HEK293 (cell line): ENCODE results near the gene EFEMP1.

Experiments
- CTCF ChIA-PET: fragments of 350-600 bp; formaldehyde crosslinking; extraction: SDS; loops from one replicate; lab custom pipeline; 2021; ENCODE audit warnings: antibody characterized with exemption; lab: Yijun Ruan, JAX
- POLR2A ChIA-PET: fragments of 300-600 bp; formaldehyde crosslinking; extraction: SDS; loops from one replicate; lab custom pipeline; 2020; ENCODE audit warnings: antibody characterized with exemption, inconsistent platforms; lab: Yijun Ruan, JAX
- H3K27ac ChIP-seq: fragments of 200-500 bp; sonication (Bioruptor generic); 2 replicates; pipeline ENCODE4 v1.5.1; 2014; ENCODE audit warnings: low read depth, low read length, control low read depth, inconsistent platforms; ENCODE audit errors: extremely low read depth
- H3K36me3 ChIP-seq, 2 experiments: fragments of 200-500 bp in 1 of 2; sonication (Bioruptor generic) in 1 of 2; 1 replicate in 1 of 2; 2 replicates in 1 of 2; pipeline ENCODE4 v1.5.1; 2014 to 2017; ENCODE audit warnings: inconsistent platforms in 2 of 2, low read length in 2 of 2; ENCODE audit not compliant: control insufficient read depth in 2 of 2, insufficient read depth in 1 of 2
- H3K4me1 ChIP-seq: fragments of 200-500 bp; sonication (Bioruptor generic); 2 replicates; pipeline ENCODE4 v1.5.1; 2014; ENCODE audit warnings: mild to moderate bottlenecking, low read length, inconsistent platforms; ENCODE audit not compliant: control insufficient read depth, insufficient read depth
- H3K4me3 ChIP-seq: 2 replicates; pipeline ENCODE4 v1.5.1; 2011; ENCODE audit warnings: low read depth, mild to moderate bottlenecking, control low read depth, low read length, moderate library complexity
- H3K9me3 ChIP-seq: fragments of 200-500 bp; sonication (Bioruptor generic); 2 replicates; pipeline ENCODE4 v1.5.1; 2014; ENCODE audit warnings: low read depth, low read length, inconsistent platforms; ENCODE audit not compliant: control insufficient read depth, insufficient read depth
- CTCF ChIP-seq: fragments of 450-650 bp; formaldehyde crosslinking; IDR thresholded peaks from 2 replicates; pipeline ENCODE4 v1.5.1; 2016; ENCODE audit warnings: missing biosample characterization, missing genetic modification characterization
- GLI4 ChIP-seq: fragments of 450-650 bp; formaldehyde crosslinking; IDR thresholded peaks from 2 replicates; pipeline ENCODE4 v1.5.1; 2016; ENCODE audit warnings: missing biosample characterization, missing genetic modification characterization
- KLF16 ChIP-seq: fragments of 450-650 bp; formaldehyde crosslinking; IDR thresholded peaks from 2 replicates; pipeline ENCODE4 v1.5.1; 2017; ENCODE audit warnings: missing biosample characterization, missing genetic modification characterization
- KLF8 ChIP-seq: fragments of 450-650 bp; formaldehyde crosslinking; IDR thresholded peaks from 2 replicates; pipeline ENCODE4 v1.5.1; 2016; ENCODE audit warnings: missing biosample characterization, missing genetic modification characterization
- KLF9 ChIP-seq: fragments of 450-650 bp; formaldehyde crosslinking; IDR thresholded peaks from 2 replicates; pipeline ENCODE4 v1.5.1; 2016; ENCODE audit warnings: missing biosample characterization, missing genetic modification characterization, low read depth
- PRDM10 ChIP-seq: fragments of 450-650 bp; formaldehyde crosslinking; IDR thresholded peaks from 2 replicates; pipeline ENCODE4 v1.5.1; 2016; ENCODE audit warnings: missing biosample characterization, missing genetic modification characterization
- WT1 ChIP-seq: fragments of 450-650 bp; formaldehyde crosslinking; IDR thresholded peaks from 2 replicates; pipeline ENCODE4 v1.5.1; 2016; ENCODE audit warnings: missing biosample characterization, missing genetic modification characterization
- ZBTB17 ChIP-seq: fragments of 450-650 bp; formaldehyde crosslinking; IDR thresholded peaks from 2 replicates; pipeline ENCODE4 v1.5.1; 2016; ENCODE audit warnings: missing biosample characterization, missing genetic modification characterization
- ZFP41 ChIP-seq: fragments of 450-650 bp; formaldehyde crosslinking; IDR thresholded peaks from 2 replicates; pipeline ENCODE4 v1.5.1; 2016; ENCODE audit warnings: missing biosample characterization, missing genetic modification characterization, borderline replicate concordance
- ZNF24 ChIP-seq: fragments of 450-650 bp; formaldehyde crosslinking; IDR thresholded peaks from 2 replicates; pipeline ENCODE4 v1.5.1; 2016; ENCODE audit warnings: missing biosample characterization, missing genetic modification characterization
- ZNF341 ChIP-seq: fragments of 450-650 bp; formaldehyde crosslinking; IDR thresholded peaks from 2 replicates; pipeline ENCODE4; 2016; ENCODE audit warnings: low read depth, missing biosample characterization, missing genetic modification characterization
- ZNF366 ChIP-seq: fragments of 450-650 bp; formaldehyde crosslinking; conservative IDR thresholded peaks from 2 replicates; pipeline ENCODE4 v1.5.1; 2016; ENCODE audit warnings: missing biosample characterization, missing genetic modification characterization
- ZNF596 ChIP-seq: fragments of 450-650 bp; IDR thresholded peaks from 2 replicates; pipeline ENCODE4 v1.5.0; 2018; ENCODE audit warnings: missing biosample characterization, mild to moderate bottlenecking, missing genetic modification characterization, moderate library complexity
- ZNF654 ChIP-seq: fragments of 450-650 bp; formaldehyde crosslinking; IDR thresholded peaks from 2 replicates; pipeline ENCODE4 v1.5.1; 2016; ENCODE audit warnings: low read depth, missing biosample characterization, missing genetic modification characterization
- ZNF701 ChIP-seq: fragments of 450-650 bp; formaldehyde crosslinking; IDR thresholded peaks from 2 replicates; pipeline ENCODE4 v1.5.1; 2016; ENCODE audit warnings: missing biosample characterization, missing genetic modification characterization
- ZNF785 ChIP-seq: fragments of 450-650 bp; formaldehyde crosslinking; IDR thresholded peaks from 2 replicates; pipeline ENCODE4 v1.5.1; 2016; ENCODE audit warnings: missing biosample characterization, missing genetic modification characterization
- ZXDB ChIP-seq: fragments of 450-650 bp; formaldehyde crosslinking; IDR thresholded peaks from 2 replicates; pipeline ENCODE4 v1.5.1; 2016; ENCODE audit warnings: missing biosample characterization, missing genetic modification characterization
- TF ChIP-seq, protein P1 (sequence below): fragments of 450-650 bp; formaldehyde crosslinking; IDR thresholded peaks from 2 replicates; pipeline ENCODE4 v1.5.1; 2017; ENCODE audit warnings: missing biosample characterization, missing genetic modification characterization
- TF ChIP-seq, protein P2 (sequence below): fragments of 450-650 bp; formaldehyde crosslinking; IDR thresholded peaks from 2 replicates; pipeline ENCODE4 v1.5.1; 2017; ENCODE audit warnings: missing biosample characterization, missing genetic modification characterization
- TF ChIP-seq, protein P3 (sequence below): fragments of 450-650 bp; formaldehyde crosslinking; IDR thresholded peaks from 2 replicates; pipeline ENCODE4 v1.5.1; 2017; ENCODE audit warnings: missing biosample characterization, missing genetic modification characterization
- TF ChIP-seq, protein P4 (sequence below): fragments of 450-650 bp; formaldehyde crosslinking; IDR thresholded peaks from 2 replicates; pipeline ENCODE4 v1.5.1; 2016; ENCODE audit warnings: missing biosample characterization, missing genetic modification characterization

EFEMP1 gene, protein sequence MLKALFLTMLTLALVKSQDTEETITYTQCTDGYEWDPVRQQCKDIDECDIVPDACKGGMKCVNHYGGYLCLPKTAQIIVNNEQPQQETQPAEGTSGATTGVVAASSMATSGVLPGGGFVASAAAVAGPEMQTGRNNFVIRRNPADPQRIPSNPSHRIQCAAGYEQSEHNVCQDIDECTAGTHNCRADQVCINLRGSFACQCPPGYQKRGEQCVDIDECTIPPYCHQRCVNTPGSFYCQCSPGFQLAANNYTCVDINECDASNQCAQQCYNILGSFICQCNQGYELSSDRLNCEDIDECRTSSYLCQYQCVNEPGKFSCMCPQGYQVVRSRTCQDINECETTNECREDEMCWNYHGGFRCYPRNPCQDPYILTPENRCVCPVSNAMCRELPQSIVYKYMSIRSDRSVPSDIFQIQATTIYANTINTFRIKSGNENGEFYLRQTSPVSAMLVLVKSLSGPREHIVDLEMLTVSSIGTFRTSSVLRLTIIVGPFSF

DNA sequence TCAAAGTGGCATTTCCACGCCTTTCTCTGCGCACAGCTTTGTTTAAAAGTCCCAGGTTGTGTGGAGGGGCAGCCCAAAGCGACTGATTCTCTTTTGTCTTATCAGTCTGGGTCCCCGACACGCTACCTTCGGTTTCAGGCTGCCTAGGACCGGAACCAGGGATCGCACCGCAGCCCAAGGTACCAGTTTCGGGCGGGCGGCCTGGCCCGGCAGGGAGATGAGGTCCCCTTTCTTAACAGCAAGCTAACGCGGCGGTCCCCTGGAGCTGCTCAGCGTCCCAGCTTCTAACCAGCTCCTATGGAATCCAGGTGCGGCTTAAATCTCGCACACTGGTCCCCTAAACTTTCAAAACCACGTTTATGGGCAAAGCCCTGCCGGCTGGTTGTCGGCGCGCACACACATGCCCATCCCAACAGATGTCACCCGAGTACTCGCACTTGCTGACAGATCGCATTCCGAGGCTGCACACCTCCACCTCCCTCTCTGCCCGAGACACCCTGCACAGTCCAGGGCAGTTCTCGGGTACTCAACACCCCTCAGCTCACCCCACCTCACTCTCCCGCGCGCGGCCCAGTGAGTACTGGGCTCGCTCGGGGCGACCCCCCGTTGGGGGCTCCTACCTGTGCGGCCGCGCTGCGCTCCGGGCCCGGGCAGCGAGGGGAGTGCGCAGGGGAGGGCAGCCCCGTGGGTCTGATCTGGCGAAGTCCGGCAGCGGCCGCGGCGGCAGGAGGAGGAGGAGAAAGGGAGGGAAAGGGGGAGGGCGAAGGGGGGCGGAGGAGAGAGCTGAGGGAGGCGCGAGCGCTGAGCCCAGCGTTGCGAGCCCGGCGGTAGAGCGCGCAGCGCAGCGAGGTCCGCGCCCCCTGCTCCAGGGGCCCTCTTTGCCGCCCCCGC lies at the start of gene EFEMP1:
Gene EFEMP1 (minus strand): TSS at position 692 of the 891 bp plus-strand sequence. CDS start 1,342 bp downstream, outside the sequence.
- Histone ChIP-seq H3K36me3 (no peaks in the 10 kb centered on the region), H3K4me3 (peak within 1 kb of the TSS; percentile 43), H3K9me3 (no peaks in the 10 kb centered on the region), H3K27ac (peak within 1 kb of the TSS; percentile 47; the same call in 1 of the 2 replicates), H3K4me1 (peaks cover 3% of the 10 kb centered on the region; the same call in 1 of the 2 replicates)
- ChIA-PET POLR2A (interaction anchor here (1.2 to 1.6 kb wide), 2 partner anchors 22 to 85 kb away, joined by 3 to 4 read pairs; no protein-coding TSS in a partner anchor), CTCF (interaction anchor here (0.6 to 1.3 kb wide), 7 partner anchors 13 to 399 kb away, joined by 3 to 4 read pairs (median 3); no protein-coding TSS in a partner anchor)
- peak; percentile 62; the same call in 1 of the 2 replicates for TF ChIP-seq KLF9 (tag by site-specific recombination)
- TF ChIP-seq ZNF785: no peak
- TF ChIP-seq CTCF: peak; percentile 74
- TF ChIP-seq, protein P1, sequence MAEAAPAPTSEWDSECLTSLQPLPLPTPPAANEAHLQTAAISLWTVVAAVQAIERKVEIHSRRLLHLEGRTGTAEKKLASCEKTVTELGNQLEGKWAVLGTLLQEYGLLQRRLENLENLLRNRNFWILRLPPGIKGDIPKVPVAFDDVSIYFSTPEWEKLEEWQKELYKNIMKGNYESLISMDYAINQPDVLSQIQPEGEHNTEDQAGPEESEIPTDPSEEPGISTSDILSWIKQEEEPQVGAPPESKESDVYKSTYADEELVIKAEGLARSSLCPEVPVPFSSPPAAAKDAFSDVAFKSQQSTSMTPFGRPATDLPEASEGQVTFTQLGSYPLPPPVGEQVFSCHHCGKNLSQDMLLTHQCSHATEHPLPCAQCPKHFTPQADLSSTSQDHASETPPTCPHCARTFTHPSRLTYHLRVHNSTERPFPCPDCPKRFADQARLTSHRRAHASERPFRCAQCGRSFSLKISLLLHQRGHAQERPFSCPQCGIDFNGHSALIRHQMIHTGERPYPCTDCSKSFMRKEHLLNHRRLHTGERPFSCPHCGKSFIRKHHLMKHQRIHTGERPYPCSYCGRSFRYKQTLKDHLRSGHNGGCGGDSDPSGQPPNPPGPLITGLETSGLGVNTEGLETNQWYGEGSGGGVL: peak; percentile 96
- no peak for TF ChIP-seq ZNF654 (tag by site-specific recombination)
- TF ChIP-seq, protein P2, sequence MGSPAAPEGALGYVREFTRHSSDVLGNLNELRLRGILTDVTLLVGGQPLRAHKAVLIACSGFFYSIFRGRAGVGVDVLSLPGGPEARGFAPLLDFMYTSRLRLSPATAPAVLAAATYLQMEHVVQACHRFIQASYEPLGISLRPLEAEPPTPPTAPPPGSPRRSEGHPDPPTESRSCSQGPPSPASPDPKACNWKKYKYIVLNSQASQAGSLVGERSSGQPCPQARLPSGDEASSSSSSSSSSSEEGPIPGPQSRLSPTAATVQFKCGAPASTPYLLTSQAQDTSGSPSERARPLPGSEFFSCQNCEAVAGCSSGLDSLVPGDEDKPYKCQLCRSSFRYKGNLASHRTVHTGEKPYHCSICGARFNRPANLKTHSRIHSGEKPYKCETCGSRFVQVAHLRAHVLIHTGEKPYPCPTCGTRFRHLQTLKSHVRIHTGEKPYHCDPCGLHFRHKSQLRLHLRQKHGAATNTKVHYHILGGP (tag by site-specific recombination): no peak; the same call in 1 of the 2 replicates
- TF ChIP-seq, protein P3, sequence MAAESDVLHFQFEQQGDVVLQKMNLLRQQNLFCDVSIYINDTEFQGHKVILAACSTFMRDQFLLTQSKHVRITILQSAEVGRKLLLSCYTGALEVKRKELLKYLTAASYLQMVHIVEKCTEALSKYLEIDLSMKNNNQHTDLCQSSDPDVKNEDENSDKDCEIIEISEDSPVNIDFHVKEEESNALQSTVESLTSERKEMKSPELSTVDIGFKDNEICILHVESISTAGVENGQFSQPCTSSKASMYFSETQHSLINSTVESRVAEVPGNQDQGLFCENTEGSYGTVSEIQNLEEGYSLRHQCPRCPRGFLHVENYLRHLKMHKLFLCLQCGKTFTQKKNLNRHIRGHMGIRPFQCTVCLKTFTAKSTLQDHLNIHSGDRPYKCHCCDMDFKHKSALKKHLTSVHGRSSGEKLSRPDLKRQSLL (tag by site-specific recombination): 0 out of 2 replicates have a peak, but pooled peaks have one; percentile 34
- TF ChIP-seq ZXDB (tag by site-specific recombination): peak; percentile 73
- TF ChIP-seq ZNF701 (tag by site-specific recombination): no peak
- TF ChIP-seq ZNF341: peak; percentile 31; the same call in 1 of the 2 replicates
- TF ChIP-seq ZNF24 (tag by site-specific recombination): no peak
- TF ChIP-seq KLF8 (tag by site-specific recombination): no peak
- TF ChIP-seq WT1 (tag by site-specific recombination): peak; percentile 79
- peak; percentile 84 for TF ChIP-seq ZBTB17 (tag by site-specific recombination)
- TF ChIP-seq PRDM10: peak; percentile 30; the same call in 1 of the 2 replicates
- TF ChIP-seq ZNF596: no peak
- TF ChIP-seq, protein P4, sequence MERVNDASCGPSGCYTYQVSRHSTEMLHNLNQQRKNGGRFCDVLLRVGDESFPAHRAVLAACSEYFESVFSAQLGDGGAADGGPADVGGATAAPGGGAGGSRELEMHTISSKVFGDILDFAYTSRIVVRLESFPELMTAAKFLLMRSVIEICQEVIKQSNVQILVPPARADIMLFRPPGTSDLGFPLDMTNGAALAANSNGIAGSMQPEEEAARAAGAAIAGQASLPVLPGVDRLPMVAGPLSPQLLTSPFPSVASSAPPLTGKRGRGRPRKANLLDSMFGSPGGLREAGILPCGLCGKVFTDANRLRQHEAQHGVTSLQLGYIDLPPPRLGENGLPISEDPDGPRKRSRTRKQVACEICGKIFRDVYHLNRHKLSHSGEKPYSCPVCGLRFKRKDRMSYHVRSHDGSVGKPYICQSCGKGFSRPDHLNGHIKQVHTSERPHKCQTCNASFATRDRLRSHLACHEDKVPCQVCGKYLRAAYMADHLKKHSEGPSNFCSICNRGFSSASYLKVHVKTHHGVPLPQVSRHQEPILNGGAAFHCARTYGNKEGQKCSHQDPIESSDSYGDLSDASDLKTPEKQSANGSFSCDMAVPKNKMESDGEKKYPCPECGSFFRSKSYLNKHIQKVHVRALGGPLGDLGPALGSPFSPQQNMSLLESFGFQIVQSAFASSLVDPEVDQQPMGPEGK (tag by site-specific recombination): peak; percentile 81
- peak; percentile 62; the same call in 1 of the 2 replicates for TF ChIP-seq ZNF366 (tag by site-specific recombination)
- peak; percentile 61; the same call in 1 of the 2 replicates for TF ChIP-seq KLF16
- no peak for TF ChIP-seq ZFP41 (tag by site-specific recombination)
- TF ChIP-seq GLI4 (tag by site-specific recombination): no peak
